Measurements from ENCODE around the gene GSE1. TPM values are rescaled to one million over a fixed set of nuclear protein-coding genes. Genes with fewer than 3 reads are reported as not detected.

The GSE1 gene
- total and polyA plus RNA-seq, 2 of the 13 experiments (the other 11 are each of a cell fraction or from before 2014, with no cell fraction given): 16.1 to 31.2 TPM

DNA sequence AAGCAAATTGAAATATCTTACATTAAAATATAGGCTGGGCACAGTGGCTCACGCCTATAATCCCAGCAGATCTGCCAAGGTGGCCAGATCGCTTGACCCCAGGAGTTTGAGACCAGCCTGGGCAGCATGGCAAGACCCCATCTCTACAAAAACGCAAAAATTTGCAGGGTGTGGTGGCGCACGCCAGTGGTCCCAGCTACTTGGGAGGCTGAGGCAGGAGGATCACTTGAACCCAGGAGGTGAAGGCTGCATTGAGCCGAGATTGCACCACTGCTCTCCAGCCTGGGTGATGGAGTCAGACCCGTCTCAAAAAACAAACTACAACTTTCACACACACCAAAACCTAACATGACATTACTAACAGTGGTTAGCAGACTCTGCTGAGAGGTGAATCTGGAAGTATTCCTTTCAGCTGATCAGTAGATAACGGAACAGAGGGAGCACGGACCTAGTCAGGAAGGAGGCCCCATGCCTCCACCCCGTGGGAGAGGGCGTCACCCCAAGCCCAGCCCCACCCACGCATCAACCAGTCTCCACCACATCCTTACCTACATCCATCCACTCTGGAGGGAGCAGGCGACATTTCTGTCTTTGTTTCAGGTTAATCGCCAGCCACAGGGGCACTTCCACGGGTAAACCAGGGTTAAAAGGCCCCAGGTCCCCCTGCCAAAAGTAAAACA, 73.9 kb downstream of the GSE1 start:
- 86% methylated on average over 15 of the region's 15 CpGs for WGBS (ENCODE audit: low lambda C conversion rate)
- no TSS peak for BruUV-seq (replicated peaks)
- H3K4me2 ChIP-seq (ENCODE audit: low read depth, low read length): peak overlapping the region; percentile 89
- in situ Hi-C loops (cut with HindIII; ENCODE audit: extremely low pct_ligation_motif_present, low pct_unique_long_range_greater_than_20kb) (no loop called here), intact Hi-C loops (cut with micrococcal nuclease; ENCODE audit: unreplicated experiment) (no loop called here)
- ATAC-seq (no peak), FAIRE-seq (no peak), DNase-seq (ENCODE audit: low spot score) (no peak)
- ChIA-PET CTCF (ENCODE audit: low intra/inter-chr PET ratio, low total read pairs) (no interaction called here), POLR2A (no interaction called here)
- no peaks in the 10 kb centered on the region; the same call in 1 of the 2 replicates for H4K20me1 ChIP-seq (ENCODE audit: insufficient read depth, low read length)
- H3K4me1 ChIP-seq (ENCODE audit: insufficient read depth, low read length): peaks cover 38% of the 10 kb centered on the region
- H3K27me3 ChIP-seq (ENCODE audit: control insufficient read depth in 1 of 2, insufficient read depth in 2 of 2, low read length in 2 of 2): peaks cover 0 to 19% of the 10 kb centered on the region in 2 experiments; a peak in 4 of 5 replicates
- no peak overlapping the region for H2AFZ ChIP-seq (ENCODE audit: low read length)
- TF ChIP-seq, protein P1, sequence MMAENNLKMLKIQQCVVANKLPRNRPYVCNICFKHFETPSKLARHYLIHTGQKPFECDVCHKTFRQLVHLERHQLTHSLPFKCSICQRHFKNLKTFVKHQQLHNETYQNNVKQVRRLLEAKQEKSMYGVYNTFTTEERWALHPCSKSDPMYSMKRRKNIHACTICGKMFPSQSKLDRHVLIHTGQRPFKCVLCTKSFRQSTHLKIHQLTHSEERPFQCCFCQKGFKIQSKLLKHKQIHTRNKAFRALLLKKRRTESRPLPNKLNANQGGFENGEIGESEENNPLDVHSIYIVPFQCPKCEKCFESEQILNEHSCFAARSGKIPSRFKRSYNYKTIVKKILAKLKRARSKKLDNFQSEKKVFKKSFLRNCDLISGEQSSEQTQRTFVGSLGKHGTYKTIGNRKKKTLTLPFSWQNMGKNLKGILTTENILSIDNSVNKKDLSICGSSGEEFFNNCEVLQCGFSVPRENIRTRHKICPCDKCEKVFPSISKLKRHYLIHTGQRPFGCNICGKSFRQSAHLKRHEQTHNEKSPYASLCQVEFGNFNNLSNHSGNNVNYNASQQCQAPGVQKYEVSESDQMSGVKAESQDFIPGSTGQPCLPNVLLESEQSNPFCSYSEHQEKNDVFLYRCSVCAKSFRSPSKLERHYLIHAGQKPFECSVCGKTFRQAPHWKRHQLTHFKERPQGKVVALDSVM (CRISPR knock-in tag; IDR thresholded peaks at IDR 0.05): peak; percentile 69; the same call in 1 of the 2 replicates
- TF ChIP-seq HHEX (CRISPR knock-in tag; IDR thresholded peaks at IDR 0.05): no peak
- no peak for TF ChIP-seq ZNF619 (CRISPR knock-in tag; IDR thresholded peaks at IDR 0.05)
- TF ChIP-seq ZNF160 (CRISPR knock-in tag; IDR thresholded peaks at IDR 0.05): peak; percentile 69; the same call in 1 of the 2 replicates
- no peak for TF ChIP-seq ZC3H4 (CRISPR knock-in tag; IDR thresholded peaks at IDR 0.05; ENCODE audit: borderline replicate concordance)
- peak; percentile 83 for TF ChIP-seq ZNF263 (CRISPR knock-in tag; IDR thresholded peaks at IDR 0.05)
- no peak for TF ChIP-seq PCBP1 (IDR thresholded peaks at IDR 0.05; ENCODE audit: borderline replicate concordance, low read depth, low read length)
- TF ChIP-seq, protein P2, sequence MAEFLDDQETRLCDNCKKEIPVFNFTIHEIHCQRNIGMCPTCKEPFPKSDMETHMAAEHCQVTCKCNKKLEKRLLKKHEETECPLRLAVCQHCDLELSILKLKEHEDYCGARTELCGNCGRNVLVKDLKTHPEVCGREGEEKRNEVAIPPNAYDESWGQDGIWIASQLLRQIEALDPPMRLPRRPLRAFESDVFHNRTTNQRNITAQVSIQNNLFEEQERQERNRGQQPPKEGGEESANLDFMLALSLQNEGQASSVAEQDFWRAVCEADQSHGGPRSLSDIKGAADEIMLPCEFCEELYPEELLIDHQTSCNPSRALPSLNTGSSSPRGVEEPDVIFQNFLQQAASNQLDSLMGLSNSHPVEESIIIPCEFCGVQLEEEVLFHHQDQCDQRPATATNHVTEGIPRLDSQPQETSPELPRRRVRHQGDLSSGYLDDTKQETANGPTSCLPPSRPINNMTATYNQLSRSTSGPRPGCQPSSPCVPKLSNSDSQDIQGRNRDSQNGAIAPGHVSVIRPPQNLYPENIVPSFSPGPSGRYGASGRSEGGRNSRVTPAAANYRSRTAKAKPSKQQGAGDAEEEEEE (CRISPR knock-in tag; IDR thresholded peaks at IDR 0.05; ENCODE audit: borderline replicate concordance): no peak
- TF ChIP-seq ZBTB7B (CRISPR knock-in tag; IDR thresholded peaks at IDR 0.05): no peak
- TF ChIP-seq NFIB (CRISPR knock-in tag; IDR thresholded peaks at IDR 0.05; ENCODE audit: borderline replicate concordance): no peak
- TF ChIP-seq, protein P3, sequence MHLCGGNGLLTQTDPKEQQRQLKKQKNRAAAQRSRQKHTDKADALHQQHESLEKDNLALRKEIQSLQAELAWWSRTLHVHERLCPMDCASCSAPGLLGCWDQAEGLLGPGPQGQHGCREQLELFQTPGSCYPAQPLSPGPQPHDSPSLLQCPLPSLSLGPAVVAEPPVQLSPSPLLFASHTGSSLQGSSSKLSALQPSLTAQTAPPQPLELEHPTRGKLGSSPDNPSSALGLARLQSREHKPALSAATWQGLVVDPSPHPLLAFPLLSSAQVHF (CRISPR knock-in tag; IDR thresholded peaks at IDR 0.05): no peak
- H3K9me3 ChIP-seq (ENCODE audit: low read length): no peaks in the 10 kb centered on the region
- H3K79me2 ChIP-seq (ENCODE audit: insufficient read depth, low read length): peaks cover 2% of the 10 kb centered on the region
- H3K4me3 ChIP-seq (replicated peaks in 1 of 3; ENCODE audit: insufficient read depth in 1 of 3, low read depth in 2 of 3, low read length in 3 of 3): peak overlapping the region in 1 of 3 experiments; percentile 84; a peak in 1 of 6 replicates
- no peak overlapping the region for H3K9ac ChIP-seq (ENCODE audit: insufficient read depth, low read depth, low read length)
- peaks cover 4 to 15% of the 10 kb centered on the region in 2 experiments for H3K36me3 ChIP-seq (replicated peaks in 1 of 2; ENCODE audit: control insufficient read depth in 1 of 2, insufficient read depth in 2 of 2, low read length in 2 of 2)
- H3K27ac ChIP-seq (ENCODE audit: extremely low read length, insufficient read depth, low read length): no peak overlapping the region
